Bronchial epithelial cell (primary cell): ENCODE measurements around the gene MSN. TPM values are rescaled to one million over a fixed set of nuclear protein-coding genes. Genes with fewer than 3 reads are reported as not detected.

Source experiments
- DNase-seq: peaks from one replicate; pipeline ENCODE4 v3.0.0-alpha.2; 2010; ENCODE audit warnings: low read depth
- FAIRE-seq: peaks from 2 replicates; lab custom pipeline; 2011; peaks lifted over from hg19 to GRCh38; lab: Jason Lieb, UNC
- H3K27me3 ChIP-seq: 2 replicates; pipeline ENCODE4 v1.5.1; 2011; ENCODE audit warnings: low read length; ENCODE audit not compliant: control insufficient read depth, insufficient read depth
- H3K36me3 ChIP-seq: 2 replicates; pipeline ENCODE4 v1.5.1; 2011; ENCODE audit warnings: low read length; ENCODE audit not compliant: control insufficient read depth, insufficient read depth
- H3K4me3 ChIP-seq: 2 replicates; pipeline ENCODE4 v1.5.1; 2011; ENCODE audit warnings: mild to moderate bottlenecking, low read depth, low read length, control low read depth
- total RNA-seq: library from RNA; depleted of rRNA; stranded (reverse); fragments of >200 nt; gene quantifications from 2 replicates; pipeline ENCODE4 v1.2.1, GENCODE V29; 2014
- TF ChIP-seq, protein P1 (sequence below): IDR thresholded peaks from 2 replicates; pipeline ENCODE4 v1.5.1; 2011; ENCODE audit warnings: mild to moderate bottlenecking, moderate library complexity, low read length, control low read depth, inconsistent platforms; ENCODE audit not compliant: insufficient read depth, severe bottlenecking

The MSN gene
- total RNA-seq, 1 donor from 2014 or later, result 86.1 TPM

DNA sequence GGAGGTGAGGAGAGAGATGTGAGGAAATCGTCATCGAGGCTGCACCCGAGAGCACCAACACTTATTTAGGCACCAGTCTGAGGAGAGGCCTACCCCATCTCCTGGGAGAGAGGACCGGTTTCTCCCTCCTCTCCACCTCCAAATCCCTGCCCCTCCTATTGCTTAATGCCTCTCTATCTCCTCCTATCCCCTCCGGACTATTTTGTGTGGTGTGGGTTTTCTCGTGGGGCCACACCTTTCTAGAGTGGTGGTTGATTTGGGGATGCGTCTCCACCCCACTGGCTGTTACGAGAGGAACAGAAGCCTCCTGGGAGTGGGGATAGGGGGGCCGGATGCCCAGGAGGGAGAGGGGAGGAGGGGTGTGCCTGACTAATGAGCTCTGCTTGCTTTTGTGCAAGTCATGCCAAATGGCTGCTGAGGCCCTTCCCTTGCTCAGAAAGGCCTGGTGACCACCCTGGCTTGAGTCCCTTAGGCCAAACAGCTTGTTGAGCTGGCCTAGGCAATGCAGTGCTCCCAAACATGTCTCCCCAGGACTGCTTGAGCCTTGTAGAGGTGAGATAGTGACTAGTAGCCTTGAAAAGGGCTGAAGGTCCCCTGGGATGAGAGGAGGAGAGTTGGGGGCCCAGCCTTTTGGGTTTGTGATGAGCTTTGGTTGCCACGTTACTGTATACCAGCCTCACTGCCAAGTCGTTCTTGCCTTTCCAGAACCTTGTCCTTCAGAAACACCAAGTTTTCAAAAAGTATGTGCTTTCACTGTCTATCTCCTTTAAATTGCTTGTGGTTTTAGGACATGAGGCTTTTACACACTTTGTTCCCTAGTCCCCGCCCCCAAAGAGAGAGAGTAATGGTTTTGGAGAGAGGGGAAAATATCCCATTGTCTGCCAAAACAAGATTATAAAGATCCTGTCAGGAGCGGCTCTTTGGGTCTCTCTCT, 1.2 kb downstream of the MSN start:
- DNase-seq (peak; percentile 66), FAIRE-seq (no peak)
- peak overlapping the region; percentile 77 for H3K4me3 ChIP-seq
- no peaks in the 10 kb centered on the region for H3K36me3 ChIP-seq
- no peaks in the 10 kb centered on the region for H3K27me3 ChIP-seq
- TF ChIP-seq, protein P1, sequence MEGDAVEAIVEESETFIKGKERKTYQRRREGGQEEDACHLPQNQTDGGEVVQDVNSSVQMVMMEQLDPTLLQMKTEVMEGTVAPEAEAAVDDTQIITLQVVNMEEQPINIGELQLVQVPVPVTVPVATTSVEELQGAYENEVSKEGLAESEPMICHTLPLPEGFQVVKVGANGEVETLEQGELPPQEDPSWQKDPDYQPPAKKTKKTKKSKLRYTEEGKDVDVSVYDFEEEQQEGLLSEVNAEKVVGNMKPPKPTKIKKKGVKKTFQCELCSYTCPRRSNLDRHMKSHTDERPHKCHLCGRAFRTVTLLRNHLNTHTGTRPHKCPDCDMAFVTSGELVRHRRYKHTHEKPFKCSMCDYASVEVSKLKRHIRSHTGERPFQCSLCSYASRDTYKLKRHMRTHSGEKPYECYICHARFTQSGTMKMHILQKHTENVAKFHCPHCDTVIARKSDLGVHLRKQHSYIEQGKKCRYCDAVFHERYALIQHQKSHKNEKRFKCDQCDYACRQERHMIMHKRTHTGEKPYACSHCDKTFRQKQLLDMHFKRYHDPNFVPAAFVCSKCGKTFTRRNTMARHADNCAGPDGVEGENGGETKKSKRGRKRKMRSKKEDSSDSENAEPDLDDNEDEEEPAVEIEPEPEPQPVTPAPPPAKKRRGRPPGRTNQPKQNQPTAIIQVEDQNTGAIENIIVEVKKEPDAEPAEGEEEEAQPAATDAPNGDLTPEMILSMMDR, result no peak

DNA sequence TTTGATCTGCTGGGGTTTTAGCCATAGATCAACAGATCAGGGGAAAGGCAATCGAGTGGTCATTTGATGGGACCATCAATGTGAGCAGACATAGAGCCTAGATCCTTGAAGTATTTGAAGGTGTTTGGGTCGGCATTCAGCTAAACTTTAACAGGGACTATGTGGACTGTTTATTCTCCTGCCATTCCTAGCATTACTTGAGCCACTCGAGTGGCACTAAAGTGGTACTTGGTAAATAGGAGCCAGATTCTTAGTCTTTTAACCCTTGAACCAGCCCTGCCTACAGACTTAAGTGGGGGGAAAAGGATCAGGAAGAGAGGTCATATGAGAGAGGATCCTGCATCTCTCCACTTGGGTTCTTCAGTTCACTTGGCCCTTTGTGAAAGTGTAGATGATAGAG, 3.8 kb downstream of the MSN start:
- DNase-seq, result no peak
- Histone ChIP-seq H3K27me3 (no peaks in the 10 kb centered on the region), H3K4me3 (no peak overlapping the region), H3K36me3 (no peaks in the 10 kb centered on the region)
- no peak for FAIRE-seq
- TF ChIP-seq, protein P1, result no peak

DNA sequence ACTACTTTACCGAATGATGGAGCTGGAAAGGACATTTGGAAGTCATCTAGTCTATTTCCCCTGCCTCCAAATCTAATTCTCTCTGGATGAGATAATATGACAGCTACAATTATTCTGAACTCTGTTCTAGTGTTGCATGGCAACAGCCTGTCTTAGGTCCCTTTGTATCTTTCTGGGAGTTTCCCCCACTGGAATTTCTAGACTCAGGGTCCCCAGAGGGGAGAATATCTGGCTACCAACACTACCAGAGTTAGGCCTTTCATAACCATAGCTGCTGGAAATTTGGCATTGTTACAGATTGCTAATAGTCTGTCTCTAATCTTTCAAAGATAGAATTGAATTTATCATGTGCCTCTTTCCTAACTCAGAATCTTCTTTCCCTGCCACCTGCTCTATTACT, 4.5 kb downstream of the MSN start:
- DNase-seq, result no peak
- Histone ChIP-seq H3K27me3 (no peaks in the 10 kb centered on the region), H3K36me3 (no peaks in the 10 kb centered on the region), H3K4me3 (no peak overlapping the region)
- no peak for FAIRE-seq
- TF ChIP-seq, protein P1, result no peak

- TF ChIP-seq, protein P1, result no peak
- no peaks in the 10 kb centered on the region for H3K36me3 ChIP-seq
- no peak for DNase-seq
- H3K4me3 ChIP-seq, result no peak overlapping the region
- FAIRE-seq, result peak; percentile 70
- H3K27me3 ChIP-seq, result no peaks in the 10 kb centered on the region
Measured at GRCh38 chrX:65673857-65674203, 6.4 kb downstream of the MSN start.

- H3K4me3 ChIP-seq, result no peak overlapping the region
- DNase-seq (no peak), FAIRE-seq (no peak)
- TF ChIP-seq, protein P1, result no peak
- H3K36me3 ChIP-seq, result no peaks in the 10 kb centered on the region
- no peaks in the 10 kb centered on the region for H3K27me3 ChIP-seq
Measured at GRCh38 chrX:65674204-65674893, 6.9 kb downstream of the MSN start.
